Vagina (tissue), 2 donors: Measurements from ENCODE around the gene FAM181A. TPM values are rescaled to one million over a fixed set of nuclear protein-coding genes. Genes with fewer than 3 reads are reported as not detected.

Experiments used
- DNase-seq, 2 donors: peaks; one replicate each; pipeline ENCODE4 v3.0.0-alpha.2; 2017; ENCODE audit errors: extremely low spot score in 2 of 2
- H3K27ac ChIP-seq: fragments of 200-600 bp; sonication (generic); one replicate; pipeline ENCODE4 v1.5.1; 2019
- H3K27me3 ChIP-seq: fragments of 200-600 bp; sonication (generic); one replicate; pipeline ENCODE4 v1.5.1; 2019
- H3K36me3 ChIP-seq, 2 donors: fragments of 200-600 bp; sonication (generic); one replicate each; pipeline ENCODE4 v1.5.1; 2017 to 2019
- H3K4me1 ChIP-seq: fragments of 200-600 bp; sonication (generic); one replicate; pipeline ENCODE4 v1.5.1; 2019
- H3K4me3 ChIP-seq, 2 donors: fragments of 200-600 bp; sonication (generic); 1 replicate in 1 of 2; 2 replicates in 1 of 2; pipeline ENCODE4 v1.5.1; 2016 to 2019
- H3K9me3 ChIP-seq: fragments of 200-600 bp; sonication (generic); one replicate; pipeline ENCODE4 v1.5.1; 2019
- CTCF ChIP-seq, 3 experiments: fragments of 450-650 bp in 2 of 3; fragments of 200-600 bp in 1 of 3; sonication (generic) in 1 of 3; IDR thresholded peaks; one replicate each; pipeline ENCODE4 v1.5.1; 2017 to 2019; ENCODE audit warnings: antibody characterized with exemption in 3 of 3, mild to moderate bottlenecking in 2 of 3, moderate library complexity in 2 of 3
- POLR2A ChIP-seq, 2 donors: fragments of 450-650 bp; IDR thresholded peaks; one replicate each; pipeline ENCODE4 v1.6.1; 2017; ENCODE audit warnings: antibody characterized with exemption in 2 of 2, mild to moderate bottlenecking in 2 of 2, moderate library complexity in 2 of 2
- POLR2AphosphoS5 ChIP-seq, 2 donors: sonication (generic); formaldehyde crosslinking; IDR thresholded peaks; one replicate each; pipeline ENCODE4 v1.9.0; 2017; ENCODE audit warnings: antibody characterized with exemption in 2 of 2, mild to moderate bottlenecking in 2 of 2, low read depth in 1 of 2; ENCODE audit not compliant: insufficient read depth in 1 of 2
- intact Hi-C: fragments of 100-400 bp; cut with DNase I; formaldehyde crosslinking; loops from one replicate; pipeline ENCODE4 v1.15.1; 2023
- total RNA-seq: library from RNA; depleted of rRNA; stranded (reverse); fragments of >200 nt; gene quantifications from one replicate; pipeline ENCODE4 v1.2.3, GENCODE V29; 2016

Gene FAM181A
- total RNA-seq, 1 donor from 2014 or later: not detected

- H3K4me1 ChIP-seq: peaks cover 10% of the 10 kb centered on the region
- intact Hi-C loops: no loop called here
- no peaks in the 10 kb centered on the region for H3K27me3 ChIP-seq
- H3K36me3 ChIP-seq: no peaks in the 10 kb centered on the region
- H3K4me3 ChIP-seq: no peak overlapping the region
- no peak for DNase-seq
- TF ChIP-seq POLR2AphosphoS5 (IDR thresholded peaks at IDR 0.05; ENCODE audit: insufficient read depth in 1 of 2, low read depth in 1 of 2): no peak
- TF ChIP-seq CTCF (IDR thresholded peaks at IDR 0.05): no peak
- no peak for TF ChIP-seq POLR2A (IDR thresholded peaks at IDR 0.05)
- no peaks in the 10 kb centered on the region for H3K9me3 ChIP-seq
- no peak overlapping the region for H3K27ac ChIP-seq
Observed at GRCh38 chr14:93895023-93895604, 32.0 kb upstream of the FAM181A start.

- Histone ChIP-seq H3K27ac (no peak overlapping the region), H3K4me1 (peaks cover 10% of the 10 kb centered on the region), H3K4me3 (no peak overlapping the region), H3K9me3 (no peaks in the 10 kb centered on the region), H3K27me3 (no peaks in the 10 kb centered on the region), H3K36me3 (no peaks in the 10 kb centered on the region)
- no peak for TF ChIP-seq POLR2AphosphoS5 (IDR thresholded peaks at IDR 0.05; ENCODE audit: insufficient read depth in 1 of 2, low read depth in 1 of 2)
- no peak for TF ChIP-seq CTCF (IDR thresholded peaks at IDR 0.05)
- TF ChIP-seq POLR2A (IDR thresholded peaks at IDR 0.05): no peak
- DNase-seq: no peak
- intact Hi-C loops: no loop called here
Observed at GRCh38 chr14:93897476-93897845, 29.7 kb upstream of the FAM181A start.

GRCh38 chr14:93898081-93898611, 29.0 kb upstream of the FAM181A start:
- no peaks in the 10 kb centered on the region for H3K36me3 ChIP-seq
- no peaks in the 10 kb centered on the region for H3K27me3 ChIP-seq
- TF ChIP-seq POLR2A (IDR thresholded peaks at IDR 0.05) (no peak), CTCF (IDR thresholded peaks at IDR 0.05) (no peak), POLR2AphosphoS5 (IDR thresholded peaks at IDR 0.05; ENCODE audit: insufficient read depth in 1 of 2, low read depth in 1 of 2) (no peak)
- DNase-seq: no peak
- peaks cover 6% of the 10 kb centered on the region for H3K4me1 ChIP-seq
- no peak overlapping the region for H3K27ac ChIP-seq
- H3K9me3 ChIP-seq: no peaks in the 10 kb centered on the region
- H3K4me3 ChIP-seq: no peak overlapping the region
- intact Hi-C loops: no loop called here

GRCh38 chr14:93898731-93899130, 28.4 kb upstream of the FAM181A start:
- Histone ChIP-seq H3K27ac (no peak overlapping the region), H3K4me1 (peaks cover under 1% of the 10 kb centered on the region), H3K9me3 (no peaks in the 10 kb centered on the region), H3K27me3 (no peaks in the 10 kb centered on the region), H3K4me3 (no peak overlapping the region), H3K36me3 (no peaks in the 10 kb centered on the region)
- DNase-seq: no peak
- intact Hi-C loops: no loop called here
- TF ChIP-seq CTCF (IDR thresholded peaks at IDR 0.05) (no peak), POLR2A (IDR thresholded peaks at IDR 0.05) (no peak), POLR2AphosphoS5 (IDR thresholded peaks at IDR 0.05; ENCODE audit: insufficient read depth in 1 of 2, low read depth in 1 of 2) (no peak)

- Histone ChIP-seq H3K9me3 (no peaks in the 10 kb centered on the region), H3K4me3 (no peak overlapping the region), H3K4me1 (no peaks in the 10 kb centered on the region), H3K36me3 (no peaks in the 10 kb centered on the region), H3K27me3 (no peaks in the 10 kb centered on the region), H3K27ac (no peak overlapping the region)
- DNase-seq: no peak
- intact Hi-C loops: loop anchor here (10.0 kb wide), 1 partner anchor 107 kb away; no protein-coding TSS in a partner anchor
- TF ChIP-seq POLR2A (IDR thresholded peaks at IDR 0.05) (no peak), CTCF (IDR thresholded peaks at IDR 0.05) (no peak), POLR2AphosphoS5 (IDR thresholded peaks at IDR 0.05; ENCODE audit: insufficient read depth in 1 of 2, low read depth in 1 of 2) (no peak)
Observed at GRCh38 chr14:93901813-93902212, 25.3 kb upstream of the FAM181A start.
